HL-60/S4 treated with phorbol 12-myristate 13-acetate at 8.2 ng/mL for 4 days and 3 days (cell line): ENCODE measurements around the gene KCNJ12.

Source experiments
- in situ Hi-C: fragments of 300-500 bp; cut with MboI; formaldehyde crosslinking; loops from 2 replicates; pipeline ENCODE4 v1.15.0; 2022; ENCODE audit warnings: low sequenced_read_pairs

Gene KCNJ12

GRCh38 chr17:21363776-21364642 is 12.1 kb upstream of the KCNJ12 start:
- in situ Hi-C loops: no loop called here

- in situ Hi-C loops: no loop called here
These were observed 11.1 kb upstream of the KCNJ12 start for GRCh38 chr17:21365016-21365415.

- in situ Hi-C loops: no loop called here
These were observed 7.5 kb upstream of the KCNJ12 start for GRCh38 chr17:21368545-21369246.

- in situ Hi-C loops: no loop called here
These were observed 6.8 kb upstream of the KCNJ12 start for GRCh38 chr17:21369395-21369794.

GRCh38 chr17:21370430-21370829 is 5.7 kb upstream of the KCNJ12 start:
- in situ Hi-C loops: no loop called here

GRCh38 chr17:21371511-21372081 is 4.6 kb upstream of the KCNJ12 start:
- in situ Hi-C loops: no loop called here

- in situ Hi-C loops: no loop called here
These were observed 3.8 kb upstream of the KCNJ12 start for GRCh38 chr17:21372256-21372954.

- in situ Hi-C loops: no loop called here
These were observed 3.1 kb upstream of the KCNJ12 start for GRCh38 chr17:21373036-21373435.

GRCh38 chr17:21373696-21374440 is 2.3 kb upstream of the KCNJ12 start:
- in situ Hi-C loops: no loop called here

GRCh38 chr17:21374441-21375161 is 1.6 kb upstream of the KCNJ12 start:
- in situ Hi-C loops: no loop called here

GRCh38 chr17:21375162-21375560 is 996 bp upstream of the KCNJ12 start:
- in situ Hi-C loops: no loop called here

- in situ Hi-C loops: no loop called here
These were observed 438 bp upstream of the KCNJ12 start for GRCh38 chr17:21375757-21376080.

GRCh38 chr17:21376759-21377690 is 868 bp downstream of the KCNJ12 start:
- in situ Hi-C loops: no loop called here

- in situ Hi-C loops: no loop called here
These were observed 1.7 kb downstream of the KCNJ12 start for GRCh38 chr17:21377705-21378396.

- in situ Hi-C loops: no loop called here
These were observed 2.4 kb downstream of the KCNJ12 start for GRCh38 chr17:21378553-21378952.

GRCh38 chr17:21379080-21379711 is 3.0 kb downstream of the KCNJ12 start:
- in situ Hi-C loops: no loop called here

GRCh38 chr17:21380659-21381058 is 4.5 kb downstream of the KCNJ12 start:
- in situ Hi-C loops: no loop called here
